IMR-90 (cell line): ENCODE measurements around the gene TYRP1. TPM values are rescaled to one million over a fixed set of nuclear protein-coding genes. Genes with fewer than 3 reads are reported as not detected.

Experiments used
- ATAC-seq: fragments of 200-7000 bp; cut with Tn5 transposase; 2 replicates; pipeline ENCODE4 v1.9.1; 2020; ENCODE audit warnings: low read depth, mild to moderate bottlenecking, moderate library complexity
- BruUV-seq: library from RNA; stranded (reverse); fragments of 400-500 nt; replicated peaks from 2 replicates; lab custom pipeline; 2021; lab: Mats Ljungman, UMichigan
- CTCF ChIA-PET: fragments of 300-600 bp; formaldehyde crosslinking; extraction: SDS; loops from one replicate; lab custom pipeline; 2021; ENCODE audit warnings: antibody characterized with exemption; lab: Yijun Ruan, JAX
- POLR2A ChIA-PET: fragments of 300-600 bp; sonication (Branson Sonifier 250); formaldehyde crosslinking; loops from one replicate; lab custom pipeline; 2022; ENCODE audit warnings: antibody characterized with exemption; ENCODE audit not compliant: unreplicated experiment; lab: Charles Lee
- DNase-seq: peaks from one replicate; pipeline ENCODE4 v3.0.0; 2013
- H2AFZ ChIP-seq: replicated peaks from 2 replicates; pipeline ENCODE3; 2013; ENCODE audit warnings: low read length, mild to moderate bottlenecking; ENCODE audit not compliant: poor library complexity
- H2AK5ac ChIP-seq: 2 replicates; pipeline ENCODE4 v1.6.1; 2013; ENCODE audit warnings: low read depth, low read length, inconsistent platforms
- H2AK9ac ChIP-seq: replicated peaks from 2 replicates; pipeline ENCODE3; 2013; ENCODE audit warnings: mild to moderate bottlenecking, low read depth, low read length, moderate library complexity; ENCODE audit not compliant: poor library complexity
- H2BK120ac ChIP-seq: 2 replicates; pipeline ENCODE4 v1.6.1; 2013; ENCODE audit warnings: low read depth, low read length, inconsistent platforms
- H2BK15ac ChIP-seq: 3 replicates; pipeline ENCODE4 v1.6.1; 2013; ENCODE audit warnings: low read depth, low read length, inconsistent platforms
- H2BK20ac ChIP-seq: 2 replicates; pipeline ENCODE4 v1.6.1; 2013; ENCODE audit warnings: low read depth, mild to moderate bottlenecking, inconsistent platforms, low read length, moderate library complexity
- H2BK5ac ChIP-seq: 2 replicates; pipeline ENCODE4 v1.6.1; 2013; ENCODE audit warnings: mild to moderate bottlenecking, low read depth, low read length, inconsistent platforms; ENCODE audit not compliant: poor library complexity, severe bottlenecking
- H3K14ac ChIP-seq: replicated peaks from 2 replicates; pipeline ENCODE4 v1.6.1; 2013; ENCODE audit warnings: low read depth, low read length, inconsistent platforms
- H3K18ac ChIP-seq: 2 replicates; pipeline ENCODE4 v1.6.1; 2013; ENCODE audit warnings: low read depth, low read length, control low read depth
- H3K23ac ChIP-seq: 2 replicates; pipeline ENCODE4 v1.6.1; 2013; ENCODE audit warnings: low read depth, low read length, inconsistent platforms
- H3K27ac ChIP-seq: 2 replicates; pipeline ENCODE4 v1.5.1; 2013; ENCODE audit warnings: mild to moderate bottlenecking, control low read depth, low read length; ENCODE audit not compliant: insufficient read depth
- H3K27me3 ChIP-seq: 2 replicates; pipeline ENCODE4 v1.6.1; 2013; ENCODE audit warnings: low read length; ENCODE audit not compliant: control insufficient read depth, insufficient read depth
- H3K36me3 ChIP-seq: 2 replicates; pipeline ENCODE4 v1.6.1; 2013; ENCODE audit warnings: low read length, mixed read lengths; ENCODE audit not compliant: control insufficient read depth, insufficient read depth
- H3K4ac ChIP-seq: 2 replicates; pipeline ENCODE4 v1.6.1; 2013; ENCODE audit warnings: low read depth, low read length, inconsistent platforms
- H3K4me1 ChIP-seq: 2 replicates; pipeline ENCODE4 v1.6.1; 2013; ENCODE audit warnings: low read length, mixed read lengths; ENCODE audit not compliant: control insufficient read depth, insufficient read depth
- H3K4me2 ChIP-seq: 2 replicates; pipeline ENCODE4 v1.6.1; 2013; ENCODE audit warnings: low read depth, mild to moderate bottlenecking, control low read depth, low read length, moderate library complexity
- H3K4me3 ChIP-seq: 2 replicates; pipeline ENCODE4 v1.5.1; 2013; ENCODE audit warnings: low read depth, mild to moderate bottlenecking, control low read depth, low read length, moderate library complexity; ENCODE audit not compliant: insufficient read depth
- H3K56ac ChIP-seq: 2 replicates; pipeline ENCODE4 v1.6.1; 2013; ENCODE audit warnings: low read length, inconsistent platforms; ENCODE audit not compliant: insufficient read depth; ENCODE audit errors: extremely low read depth
- H3K79me1 ChIP-seq, 2 experiments: 2 replicates each; pipeline ENCODE4 v1.6.1; 2013; ENCODE audit warnings: low read length in 2 of 2, inconsistent platforms in 1 of 2, low read depth in 1 of 2
- H3K9ac ChIP-seq: 2 replicates; pipeline ENCODE4 v1.6.1; 2013; ENCODE audit warnings: low read depth, low read length, control low read depth
- H3K9me1 ChIP-seq: 2 replicates; pipeline ENCODE4 v1.6.1; 2013; ENCODE audit warnings: low read length, inconsistent platforms; ENCODE audit not compliant: insufficient read depth
- H3K9me3 ChIP-seq: 2 replicates; pipeline ENCODE4 v1.6.1; 2013; ENCODE audit warnings: low read length; ENCODE audit not compliant: control insufficient read depth, insufficient read depth
- H4K20me1 ChIP-seq: 2 replicates; pipeline ENCODE4 v1.6.1; 2013; ENCODE audit warnings: low read length, inconsistent platforms; ENCODE audit not compliant: insufficient read depth
- H4K5ac ChIP-seq: 2 replicates; pipeline ENCODE4 v1.6.1; 2013; ENCODE audit warnings: mild to moderate bottlenecking, low read depth, low read length, control low read depth
- H4K8ac ChIP-seq, 2 experiments: 2 replicates each; pipeline ENCODE4 v1.6.1; 2013; ENCODE audit warnings: low read depth in 2 of 2, low read length in 2 of 2, control low read depth in 1 of 2, inconsistent platforms in 1 of 2
- H4K91ac ChIP-seq: 2 replicates; pipeline ENCODE4 v1.6.1; 2013; ENCODE audit warnings: low read depth, low read length, inconsistent platforms; ENCODE audit not compliant: insufficient read depth
- BHLHE40 ChIP-seq: fragments of 150-350 bp; IDR thresholded peaks from 2 replicates; pipeline ENCODE4 v1.6.1; 2016; ENCODE audit warnings: mild to moderate bottlenecking, low read depth, low read length
- CHD1 ChIP-seq: IDR thresholded peaks from 2 replicates; pipeline ENCODE4 v1.6.1; 2012; ENCODE audit warnings: low read depth, low read length, improper control_type of control experiment
- CTCF ChIP-seq: conservative IDR thresholded peaks from 2 replicates; pipeline ENCODE4 v1.5.1; 2012; ENCODE audit warnings: mild to moderate bottlenecking, low read depth, low read length, improper control_type of control experiment
- ELK1 ChIP-seq: fragments of 150-350 bp; IDR thresholded peaks from 2 replicates; pipeline ENCODE4 v1.6.1; 2016; ENCODE audit warnings: low read depth, mild to moderate bottlenecking, low read length, moderate library complexity, borderline replicate concordance
- FOS ChIP-seq: fragments of 150-350 bp; IDR thresholded peaks from 2 replicates; pipeline ENCODE4 v1.6.1; 2016; ENCODE audit warnings: low read depth, low read length
- MAZ ChIP-seq: IDR thresholded peaks from 2 replicates; pipeline ENCODE4 v1.6.1; 2012; ENCODE audit warnings: low read depth, mild to moderate bottlenecking, low read length, improper control_type of control experiment, moderate library complexity, borderline replicate concordance
- MXI1 ChIP-seq: IDR thresholded peaks from 2 replicates; pipeline ENCODE4 v1.6.1; 2012; ENCODE audit warnings: low read depth, mild to moderate bottlenecking, low read length, moderate library complexity, borderline replicate concordance
- NFE2L2 ChIP-seq: fragments of 150-350 bp; IDR thresholded peaks from 2 replicates; pipeline ENCODE4 v1.6.1; 2016; ENCODE audit warnings: low read depth, mild to moderate bottlenecking, low read length
- POLR2A ChIP-seq: IDR thresholded peaks from 2 replicates; pipeline ENCODE4 v1.6.1; 2012; ENCODE audit warnings: mild to moderate bottlenecking, low read depth, low read length
- RAD21 ChIP-seq: IDR thresholded peaks from 2 replicates; pipeline ENCODE4 v1.6.1; 2012; ENCODE audit warnings: low read length, improper control_type of control experiment
- RCOR1 ChIP-seq: IDR thresholded peaks from 2 replicates; pipeline ENCODE4 v1.6.1; 2012; ENCODE audit warnings: mild to moderate bottlenecking, low read length, improper control_type of control experiment; ENCODE audit not compliant: insufficient replicate concordance
- RFX5 ChIP-seq: IDR thresholded peaks from 2 replicates; pipeline ENCODE4 v1.8.0; 2012; ENCODE audit warnings: low read depth, mild to moderate bottlenecking, low read length, moderate library complexity
- USF2 ChIP-seq: fragments of 150-350 bp; IDR thresholded peaks from 2 replicates; pipeline ENCODE4 v1.6.1; 2017; ENCODE audit warnings: mild to moderate bottlenecking, antibody characterized with exemption, low read length, low read depth
- WGBS, 2 experiments: methylation state at CpG; one replicate each; pipeline versions ENCODE4 v1.1.5 to v1.1.7; 2013; ENCODE audit warnings: missing lambda C conversion rate in 2 of 2; ENCODE audit not compliant: insufficient read length in 1 of 2; ENCODE audit errors: extremely low coverage in 2 of 2; 5-methylcytosine and 5-hydroxymethylcytosine counted together
- dilution Hi-C: fragments of 300-500 bp; cut with HindIII; formaldehyde crosslinking; loops from one replicate; pipeline ENCODE4 v1.14.3; 2018; ENCODE audit warnings: low sequenced_read_pairs; ENCODE audit not compliant: unreplicated experiment
- in situ Hi-C: fragments of 300-500 bp; cut with MboI; formaldehyde crosslinking; loops from 3 replicates; pipeline ENCODE4 v1.14.3; 2019; ENCODE audit warnings: low sequenced_read_pairs, inconsistent platforms, mixed read lengths
- intact Hi-C: fragments of 100-400 bp; cut with micrococcal nuclease; formaldehyde crosslinking; loops from 2 replicates; pipeline ENCODE4 v1.10.0; 2022
- polyA plus RNA-seq, 3 experiments: library from polyadenylated mRNA; depleted of rRNA; stranded (reverse); fragments of >200 nt; gene quantifications; 2 replicates each; pipeline ENCODE4 v1.2.3, GENCODE V29; 2012; ENCODE audit warnings: low replicate concordance in 1 of 3
- total RNA-seq: library from RNA; depleted of rRNA; stranded (reverse); fragments of >200 nt; gene quantifications from 2 replicates; pipeline ENCODE4 v1.2.3, GENCODE V29; 2012

TYRP1 gene
- total and polyA plus RNA-seq, 2 of the 4 experiments (the other 2 are of a cell fraction) = 0.60 to 0.90 TPM

GRCh38 chr9:12695474-12695873 lies 2.3 kb downstream of the TYRP1 start:
- intact Hi-C loops (no loop called here), in situ Hi-C loops (no loop called here), dilution Hi-C loops (no loop called here)
- Histone ChIP-seq H3K4me3 (no peak overlapping the region), H2AK9ac (no peak overlapping the region), H4K8ac (no peak overlapping the region), H3K4ac (no peak overlapping the region), H2BK5ac (no peak overlapping the region), H3K36me3 (no peaks in the 10 kb centered on the region), H3K4me2 (peak overlapping the region; percentile 69; the same call in 1 of the 2 replicates), H2BK15ac (no peak overlapping the region), H2BK120ac (peak overlapping the region; percentile 27; the same call in 1 of the 2 replicates), H4K91ac (no peak overlapping the region), H2AFZ (no peak overlapping the region), H3K14ac (peak overlapping the region; percentile 65; the same call in 1 of the 2 replicates), H3K27ac (no peak overlapping the region), H3K18ac (peak overlapping the region; percentile 38; the same call in 1 of the 2 replicates), H2AK5ac (no peak overlapping the region), H3K79me1 (no peaks in the 10 kb centered on the region), H4K20me1 (no peaks in the 10 kb centered on the region), H3K23ac (no peak overlapping the region), H3K4me1 (peaks cover 3% of the 10 kb centered on the region), H3K27me3 (no peaks in the 10 kb centered on the region), H3K9ac (no peak overlapping the region), H3K9me3 (no peaks in the 10 kb centered on the region), H3K56ac (no peak overlapping the region), H4K5ac (no peak overlapping the region), H3K9me1 (no peaks in the 10 kb centered on the region; the same call in 1 of the 2 replicates), H2BK20ac (0 out of 2 replicates have a peak overlapping the region, but pooled peaks have one; percentile 27)
- ChIA-PET CTCF (interaction anchor here (0.5 kb wide), 1 partner anchor 89 kb away, joined by 4 read pairs; no protein-coding TSS in a partner anchor), POLR2A (no interaction called here)
- BruUV-seq = no TSS peak
- DNase-seq = no peak
- TF ChIP-seq CTCF = no peak
- TF ChIP-seq FOS = no peak
- no peak for TF ChIP-seq RFX5
- TF ChIP-seq CHD1 = no peak
- no peak for TF ChIP-seq ELK1
- TF ChIP-seq MAZ = no peak
- no peak for TF ChIP-seq POLR2A
- TF ChIP-seq RCOR1 = no peak
- TF ChIP-seq NFE2L2 = no peak
- no peak for TF ChIP-seq BHLHE40
- no peak for TF ChIP-seq RAD21
- no peak for TF ChIP-seq MXI1
- no peak for TF ChIP-seq USF2
- WGBS, 2 experiments = no CpG with 5 or more reads among the region's 4 CpGs
- ATAC-seq = no peak
